ENCODE data around the gene ADAM10.

- TF ChIP-seq EZH2 (IDR thresholded peaks at IDR 0.05; ENCODE audit: low read depth) = no peak
- TF ChIP-seq CTCF (conservative IDR thresholded peaks at IDR 0.05) = no peak
Measured at GRCh38 chr15:58582160-58582559, 167.3 kb downstream of the ADAM10 start.

All from PC-9 (cell line).